Measurements from ENCODE around the gene ZBTB38.
A peak's percentile ranks its signal among the peaks of the same experiment; 100 is the strongest.

Gene ZBTB38

GRCh38 chr3:141395005-141395589 lies 26.8 kb downstream of the ZBTB38 start:
- DNase-seq (ENCODE audit: low spot score in 2 of 2) (no peak), ATAC-seq (no peak)
- Mint-ChIP-seq H3K4me3 (no peak overlapping the region), H3K4me1 (peaks cover 33% of the 10 kb centered on the region), H3K27ac (no peak overlapping the region), H3K9me3 (no peaks in the 10 kb centered on the region), H3K36me3 (peaks cover 10% of the 10 kb centered on the region)

GRCh38 chr3:141397996-141398395 lies 29.7 kb downstream of the ZBTB38 start:
- Mint-ChIP-seq H3K27ac (no peak overlapping the region), H3K4me3 (no peak overlapping the region), H3K36me3 (peaks cover 13% of the 10 kb centered on the region), H3K9me3 (no peaks in the 10 kb centered on the region), H3K4me1 (peaks cover 30% of the 10 kb centered on the region)
- ATAC-seq (no peak), DNase-seq (ENCODE audit: low spot score in 2 of 2) (no peak)

GRCh38 chr3:141399200-141399599 lies 30.9 kb downstream of the ZBTB38 start:
- no peaks in the 10 kb centered on the region for H3K9me3 Mint-ChIP-seq
- H3K27ac Mint-ChIP-seq: peak overlapping the region; percentile 27
- H3K4me1 Mint-ChIP-seq: peaks cover 36% of the 10 kb centered on the region
- peak overlapping the region; percentile 31 for H3K4me3 Mint-ChIP-seq
- no peak for DNase-seq (ENCODE audit: low spot score in 2 of 2)
- H3K36me3 Mint-ChIP-seq: peaks cover 21% of the 10 kb centered on the region
- ATAC-seq: no peak

GRCh38 chr3:141400073-141400971 lies 32.0 kb downstream of the ZBTB38 start:
- peak overlapping the region; percentile 70 for H3K27ac Mint-ChIP-seq
- peaks cover 41% of the 10 kb centered on the region for H3K4me1 Mint-ChIP-seq
- peak overlapping the region; percentile 55 for H3K4me3 Mint-ChIP-seq
- H3K36me3 Mint-ChIP-seq: peaks cover 32% of the 10 kb centered on the region
- ATAC-seq: no peak
- no peak for DNase-seq (ENCODE audit: low spot score in 2 of 2)
- no peaks in the 10 kb centered on the region for H3K9me3 Mint-ChIP-seq

- Mint-ChIP-seq H3K4me1 (peaks cover 48% of the 10 kb centered on the region), H3K9me3 (no peaks in the 10 kb centered on the region), H3K4me3 (peak overlapping the region; percentile 55), H3K36me3 (peaks cover 40% of the 10 kb centered on the region), H3K27ac (peak overlapping the region; percentile 70)
- DNase-seq (ENCODE audit: low spot score in 2 of 2) (no peak), ATAC-seq (no peak)
These were observed 32.8 kb downstream of the ZBTB38 start for GRCh38 chr3:141401095-141401494.

GRCh38 chr3:141401573-141402475 lies 33.5 kb downstream of the ZBTB38 start:
- DNase-seq (ENCODE audit: low spot score in 2 of 2) (peak; percentile 46 to 78), ATAC-seq (peak; percentile 85)
- Mint-ChIP-seq H3K36me3 (peaks cover 47% of the 10 kb centered on the region), H3K9me3 (no peaks in the 10 kb centered on the region), H3K4me1 (peaks cover 56% of the 10 kb centered on the region), H3K4me3 (peak overlapping the region; percentile 55), H3K27ac (peak overlapping the region; percentile 70)

GRCh38 chr3:141402476-141403171 lies 34.3 kb downstream of the ZBTB38 start:
- peak overlapping the region; percentile 65 for H3K4me3 Mint-ChIP-seq
- H3K27ac Mint-ChIP-seq: peak overlapping the region; percentile 89
- peaks cover 55% of the 10 kb centered on the region for H3K36me3 Mint-ChIP-seq
- H3K4me1 Mint-ChIP-seq: peaks cover 50% of the 10 kb centered on the region
- DNase-seq (ENCODE audit: low spot score in 2 of 2): peak; percentile 36 to 79
- ATAC-seq: peak; percentile 76
- H3K9me3 Mint-ChIP-seq: no peaks in the 10 kb centered on the region

- no peak for ATAC-seq
- Mint-ChIP-seq H3K36me3 (peaks cover 65% of the 10 kb centered on the region), H3K9me3 (no peaks in the 10 kb centered on the region), H3K27ac (peak overlapping the region; percentile 89), H3K4me3 (peak overlapping the region; percentile 65), H3K4me1 (peaks cover 56% of the 10 kb centered on the region)
- DNase-seq (ENCODE audit: low spot score in 2 of 2): no peak
These were observed 35.3 kb downstream of the ZBTB38 start for GRCh38 chr3:141403576-141403975.

GRCh38 chr3:141405025-141405424 lies 36.7 kb downstream of the ZBTB38 start:
- Mint-ChIP-seq H3K4me3 (peak overlapping the region; percentile 65), H3K27ac (peak overlapping the region; percentile 75), H3K4me1 (peaks cover 55% of the 10 kb centered on the region), H3K36me3 (peaks cover 58% of the 10 kb centered on the region), H3K9me3 (no peaks in the 10 kb centered on the region)
- no peak for ATAC-seq
- DNase-seq (ENCODE audit: low spot score in 2 of 2): no peak

- H3K36me3 Mint-ChIP-seq: peaks cover 54% of the 10 kb centered on the region
- H3K9me3 Mint-ChIP-seq: no peaks in the 10 kb centered on the region
- peak overlapping the region; percentile 75 for H3K27ac Mint-ChIP-seq
- no peak for ATAC-seq
- peaks cover 59% of the 10 kb centered on the region for H3K4me1 Mint-ChIP-seq
- peak overlapping the region; percentile 65 for H3K4me3 Mint-ChIP-seq
- no peak for DNase-seq (ENCODE audit: low spot score in 2 of 2)
These were observed 37.3 kb downstream of the ZBTB38 start for GRCh38 chr3:141405591-141405990.

- H3K27ac Mint-ChIP-seq: peak overlapping the region; percentile 75
- DNase-seq (ENCODE audit: low spot score in 2 of 2) (no peak), ATAC-seq (no peak)
- H3K4me3 Mint-ChIP-seq: peak overlapping the region; percentile 65
- H3K9me3 Mint-ChIP-seq: no peaks in the 10 kb centered on the region
- H3K4me1 Mint-ChIP-seq: peaks cover 60% of the 10 kb centered on the region
- H3K36me3 Mint-ChIP-seq: peaks cover 54% of the 10 kb centered on the region
These were observed 38.0 kb downstream of the ZBTB38 start for GRCh38 chr3:141406265-141406664.

- DNase-seq (ENCODE audit: low spot score in 2 of 2): no peak
- Mint-ChIP-seq H3K27ac (peak overlapping the region; percentile 75), H3K36me3 (peaks cover 59% of the 10 kb centered on the region), H3K4me3 (peak overlapping the region; percentile 65), H3K4me1 (peaks cover 65% of the 10 kb centered on the region), H3K9me3 (no peaks in the 10 kb centered on the region)
- no peak for ATAC-seq
These were observed 38.7 kb downstream of the ZBTB38 start for GRCh38 chr3:141407047-141407446.

- Mint-ChIP-seq H3K4me1 (peaks cover 73% of the 10 kb centered on the region), H3K4me3 (peak overlapping the region; percentile 65), H3K27ac (peak overlapping the region; percentile 75), H3K9me3 (no peaks in the 10 kb centered on the region), H3K36me3 (peaks cover 67% of the 10 kb centered on the region)
- peak; percentile 62 for ATAC-seq
- no peak for DNase-seq (ENCODE audit: low spot score in 2 of 2)
These were observed 39.5 kb downstream of the ZBTB38 start for GRCh38 chr3:141407825-141408224.

- Mint-ChIP-seq H3K27ac (peak overlapping the region; percentile 75), H3K9me3 (no peaks in the 10 kb centered on the region), H3K36me3 (peaks cover 72% of the 10 kb centered on the region), H3K4me1 (peaks cover 80% of the 10 kb centered on the region), H3K4me3 (peak overlapping the region; percentile 65)
- ATAC-seq (no peak), DNase-seq (ENCODE audit: low spot score in 2 of 2) (no peak)
These were observed 40.3 kb downstream of the ZBTB38 start for GRCh38 chr3:141408596-141408995.

- no peak for DNase-seq (ENCODE audit: low spot score in 2 of 2)
- H3K4me3 Mint-ChIP-seq: peak overlapping the region; percentile 70
These were observed 41.6 kb downstream of the ZBTB38 start for GRCh38 chr3:141409940-141410241.

More at GRCh38 chr3:141409940-141410241, 41.6 kb downstream of the ZBTB38 start:
- no peaks in the 10 kb centered on the region for H3K9me3 Mint-ChIP-seq
- no peak for ATAC-seq
- H3K4me1 Mint-ChIP-seq: peaks cover 80% of the 10 kb centered on the region
- H3K36me3 Mint-ChIP-seq: peaks cover 72% of the 10 kb centered on the region
- H3K27ac Mint-ChIP-seq: peak overlapping the region; percentile 75

Data from stimulated activated effector memory CD8-positive, alpha-beta T cell treated with anti-CD3 and anti-CD28 coated beads, Interleukin-12 subunit alpha, Interleukin-12 subunit beta, amount 100 ng/mL, for 72 hours (primary cell).